OCI-LY1 (cell line): Measurements from ENCODE around the gene F5.

Experiments
- H2AFZ ChIP-seq: fragments of 200-600 bp; sonication (generic), shearing (Covaris generic); 2 replicates; pipeline ENCODE4 v1.6.0; 2014; ENCODE audit warnings: antibody characterized with exemption, mild to moderate bottlenecking, low read length
- H3F3A ChIP-seq: fragments of 200-600 bp; sonication (generic), shearing (Covaris generic); 2 replicates; pipeline ENCODE4 v1.6.0; 2014; ENCODE audit warnings: mild to moderate bottlenecking, antibody characterized with exemption, low read length, moderate library complexity; ENCODE audit not compliant: insufficient read depth
- H3K27ac ChIP-seq: fragments of 200-600 bp; sonication (generic); 2 replicates; pipeline ENCODE4 v1.5.1; 2014; ENCODE audit warnings: low read length, mixed run types, mild to moderate bottlenecking, low read depth; ENCODE audit not compliant: poor library complexity, severe bottlenecking
- H3K27me3 ChIP-seq: fragments of 200-600 bp; sonication (generic); 2 replicates; pipeline ENCODE4 v1.6.0; 2014; ENCODE audit warnings: antibody characterized with exemption, mild to moderate bottlenecking, low read length, moderate library complexity; ENCODE audit not compliant: insufficient read depth
- H3K36me3 ChIP-seq: fragments of 200-600 bp; sonication (generic); 2 replicates; pipeline ENCODE4 v1.6.1; 2014; ENCODE audit warnings: mild to moderate bottlenecking, antibody characterized with exemption, low read length, moderate library complexity, mixed read lengths; ENCODE audit not compliant: insufficient read depth
- H3K4me1 ChIP-seq: fragments of 200-600 bp; sonication (generic); 2 replicates; pipeline ENCODE4 v1.5.1; 2014; ENCODE audit warnings: mild to moderate bottlenecking, low read length, moderate library complexity; ENCODE audit not compliant: insufficient read depth, severe bottlenecking
- H3K4me2 ChIP-seq: fragments of 200-600 bp; sonication (generic), shearing (Covaris generic); 2 replicates; pipeline ENCODE4 v1.6.1; 2014; ENCODE audit warnings: low read length
- H3K4me3 ChIP-seq: fragments of 200-600 bp; sonication (generic); 2 replicates; pipeline ENCODE4 v1.5.1; 2014; ENCODE audit warnings: low read length, low read depth, mild to moderate bottlenecking, mixed read lengths; ENCODE audit not compliant: poor library complexity, severe bottlenecking
- H3K79me2 ChIP-seq: fragments of 200-600 bp; shearing (Covaris generic); 2 replicates; pipeline ENCODE4 v1.6.1; 2016; ENCODE audit warnings: mixed run types, low read length, mixed read lengths; ENCODE audit not compliant: insufficient read depth
- H3K9ac ChIP-seq: fragments of 200-600 bp; sonication (generic), shearing (Covaris generic); 2 replicates; pipeline ENCODE4 v1.6.1; 2014; ENCODE audit warnings: mild to moderate bottlenecking, low read length, mixed read lengths
- H3K9me2 ChIP-seq: fragments of 200-600 bp; sonication (generic), shearing (Covaris generic); 2 replicates; pipeline ENCODE4 v1.6.1; 2014; ENCODE audit warnings: low read depth, mild to moderate bottlenecking, low read length, mixed read lengths
- H3K9me3 ChIP-seq: fragments of 200-600 bp; shearing (Covaris generic); 2 replicates; pipeline ENCODE4 v1.6.1; 2014; ENCODE audit warnings: low read length, mixed read lengths
- H4K20me1 ChIP-seq: fragments of 200-600 bp; sonication (generic), shearing (Covaris generic); 2 replicates; pipeline ENCODE4 v1.6.0; 2016; ENCODE audit warnings: mild to moderate bottlenecking, low read length; ENCODE audit not compliant: insufficient read depth
- EZH2 ChIP-seq: fragments of 200-600 bp; sonication (generic), shearing (Covaris generic); IDR thresholded peaks from 2 replicates; pipeline ENCODE4 v1.8.0; 2017; ENCODE audit warnings: borderline replicate concordance, mixed run types, mild to moderate bottlenecking, antibody characterized with exemption, low read length, moderate library complexity, mixed read lengths
- TF ChIP-seq, protein P1 (sequence below): fragments of 200-600 bp; sonication (generic), shearing (Covaris generic); IDR thresholded peaks from 2 replicates; pipeline ENCODE4 v1.5.1; 2017; ENCODE audit warnings: mild to moderate bottlenecking, antibody characterized with exemption, low read length, moderate library complexity, mixed read lengths

Gene F5

DNA sequence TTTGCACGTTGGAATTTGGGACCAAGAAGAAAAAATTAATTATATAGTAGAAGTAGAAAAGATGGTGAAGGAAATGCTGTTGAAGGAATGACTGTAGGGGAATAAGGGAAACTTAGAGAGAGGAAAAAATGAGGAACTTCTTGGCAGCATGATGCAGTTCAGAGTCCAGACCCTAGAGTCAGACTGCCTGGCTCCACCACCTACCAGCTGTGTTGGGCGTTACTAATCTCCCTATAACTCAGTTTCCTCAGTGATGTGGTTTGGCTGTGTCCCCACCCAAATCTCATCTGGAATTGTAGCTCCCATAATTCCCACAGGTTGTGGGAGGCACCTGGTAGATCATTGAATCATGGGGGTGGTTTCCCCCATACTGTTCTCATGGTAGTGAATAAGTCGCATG lies 45.0 kb upstream of the F5 start:
- Histone ChIP-seq H4K20me1 (no peaks in the 10 kb centered on the region), H3K9me3 (peaks cover 10% of the 10 kb centered on the region), H3K4me2 (no peak overlapping the region), H3K9me2 (no peaks in the 10 kb centered on the region), H3K79me2 (no peaks in the 10 kb centered on the region), H3K9ac (no peak overlapping the region), H2AFZ (no peak overlapping the region), H3F3A (no peaks in the 10 kb centered on the region), H3K4me1 (no peaks in the 10 kb centered on the region), H3K27ac (no peak overlapping the region), H3K4me3 (no peak overlapping the region), H3K27me3 (no peaks in the 10 kb centered on the region), H3K36me3 (no peaks in the 10 kb centered on the region)
- no peak for TF ChIP-seq EZH2
- TF ChIP-seq, protein P1, sequence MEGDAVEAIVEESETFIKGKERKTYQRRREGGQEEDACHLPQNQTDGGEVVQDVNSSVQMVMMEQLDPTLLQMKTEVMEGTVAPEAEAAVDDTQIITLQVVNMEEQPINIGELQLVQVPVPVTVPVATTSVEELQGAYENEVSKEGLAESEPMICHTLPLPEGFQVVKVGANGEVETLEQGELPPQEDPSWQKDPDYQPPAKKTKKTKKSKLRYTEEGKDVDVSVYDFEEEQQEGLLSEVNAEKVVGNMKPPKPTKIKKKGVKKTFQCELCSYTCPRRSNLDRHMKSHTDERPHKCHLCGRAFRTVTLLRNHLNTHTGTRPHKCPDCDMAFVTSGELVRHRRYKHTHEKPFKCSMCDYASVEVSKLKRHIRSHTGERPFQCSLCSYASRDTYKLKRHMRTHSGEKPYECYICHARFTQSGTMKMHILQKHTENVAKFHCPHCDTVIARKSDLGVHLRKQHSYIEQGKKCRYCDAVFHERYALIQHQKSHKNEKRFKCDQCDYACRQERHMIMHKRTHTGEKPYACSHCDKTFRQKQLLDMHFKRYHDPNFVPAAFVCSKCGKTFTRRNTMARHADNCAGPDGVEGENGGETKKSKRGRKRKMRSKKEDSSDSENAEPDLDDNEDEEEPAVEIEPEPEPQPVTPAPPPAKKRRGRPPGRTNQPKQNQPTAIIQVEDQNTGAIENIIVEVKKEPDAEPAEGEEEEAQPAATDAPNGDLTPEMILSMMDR: no peak

DNA sequence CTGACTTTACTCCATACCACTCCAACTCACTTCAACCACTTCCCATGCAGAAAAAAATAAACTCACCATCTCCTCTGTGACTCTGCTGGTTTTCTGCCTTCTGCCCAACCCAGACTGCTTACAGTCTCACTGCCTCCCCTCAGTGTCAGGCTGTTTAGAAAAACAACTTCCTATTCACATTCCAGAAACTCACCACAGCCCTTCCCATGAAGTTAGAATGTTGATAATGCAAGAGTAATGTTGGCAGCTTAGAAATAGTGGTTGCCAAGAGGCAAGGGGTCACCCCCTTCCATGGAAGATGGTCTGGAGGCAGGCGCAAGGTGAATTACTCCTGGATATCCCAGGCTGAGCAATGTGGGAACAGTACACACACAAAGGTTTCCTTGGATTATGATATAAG lies 43.7 kb upstream of the F5 start, which contains the start of gene SELP:
Gene SELP (minus strand): TSS at position 119 of the 400 bp plus-strand sequence. CDS start 50 bp downstream, at position 69.
- no peak within 1 kb of the TSS for H2AFZ ChIP-seq
- no peaks in the 10 kb centered on the region for H3K79me2 ChIP-seq
- H3K9ac ChIP-seq: no peak within 1 kb of the TSS
- H3K27ac ChIP-seq: no peak within 1 kb of the TSS
- H3K4me3 ChIP-seq: no peak within 1 kb of the TSS
- H3K4me1 ChIP-seq: no peaks in the 10 kb centered on the region
- no peaks in the 10 kb centered on the region for H3K36me3 ChIP-seq
- H4K20me1 ChIP-seq: no peaks in the 10 kb centered on the region
- H3F3A ChIP-seq: no peaks in the 10 kb centered on the region
- no peaks in the 10 kb centered on the region for H3K9me2 ChIP-seq
- no peak within 1 kb of the TSS for H3K4me2 ChIP-seq
- no peaks in the 10 kb centered on the region for H3K27me3 ChIP-seq
- TF ChIP-seq, protein P1: no peak
- no peak for TF ChIP-seq EZH2
- H3K9me3 ChIP-seq: peaks cover 5% of the 10 kb centered on the region

DNA sequence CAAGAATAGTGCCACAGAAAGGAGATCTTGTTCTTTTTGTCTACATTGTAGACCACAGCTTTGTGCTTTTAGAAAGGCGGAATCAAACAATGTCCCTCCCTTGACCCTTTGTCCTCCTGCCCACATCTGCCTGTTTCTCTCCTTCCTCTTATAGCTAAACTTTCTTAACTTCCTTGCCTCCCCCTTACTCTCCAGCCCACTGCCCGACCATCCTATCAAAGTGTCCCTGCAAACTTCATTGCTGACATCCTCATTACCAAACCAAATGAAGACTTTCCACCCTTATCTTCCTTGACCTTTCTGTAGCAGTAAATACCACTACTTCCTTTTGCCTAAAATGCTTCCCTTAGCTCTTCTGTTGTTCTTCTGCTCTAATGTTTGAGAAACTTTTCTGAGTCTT lies 38.6 kb upstream of the F5 start:
- H3K79me2 ChIP-seq: no peaks in the 10 kb centered on the region
- no peak overlapping the region for H3K4me3 ChIP-seq
- H3K9me2 ChIP-seq: no peaks in the 10 kb centered on the region
- no peak overlapping the region for H3K4me2 ChIP-seq
- no peak overlapping the region for H2AFZ ChIP-seq
- no peak overlapping the region for H3K27ac ChIP-seq
- no peaks in the 10 kb centered on the region for H4K20me1 ChIP-seq
- H3K36me3 ChIP-seq: no peaks in the 10 kb centered on the region
- no peaks in the 10 kb centered on the region for H3K4me1 ChIP-seq
- TF ChIP-seq EZH2: no peak
- H3K27me3 ChIP-seq: no peaks in the 10 kb centered on the region
- no peaks in the 10 kb centered on the region for H3K9me3 ChIP-seq
- H3K9ac ChIP-seq: no peak overlapping the region
- no peaks in the 10 kb centered on the region for H3F3A ChIP-seq

DNA sequence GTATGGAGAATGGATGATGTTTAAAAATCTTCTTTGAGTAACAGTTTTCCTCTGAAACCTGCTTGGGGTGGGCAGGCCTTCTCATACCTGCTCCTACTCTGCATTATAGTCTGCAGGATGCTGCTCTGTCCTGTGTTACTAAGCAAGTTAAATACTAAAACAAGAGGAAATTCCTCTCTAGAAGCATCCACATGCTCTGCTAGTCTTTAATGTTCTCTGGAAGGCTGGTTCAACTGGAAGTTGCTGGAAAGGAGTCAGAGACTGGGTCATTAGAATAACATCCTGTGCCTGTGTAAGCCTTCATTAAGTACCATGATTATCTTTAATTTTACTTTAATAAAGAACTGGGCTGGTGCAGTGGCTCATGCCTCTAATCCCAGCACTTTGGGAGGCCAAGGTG lies 37.8 kb upstream of the F5 start:
- no peak overlapping the region for H3K4me2 ChIP-seq
- H3K27ac ChIP-seq: no peak overlapping the region
- H4K20me1 ChIP-seq: no peaks in the 10 kb centered on the region
- no peaks in the 10 kb centered on the region for H3K36me3 ChIP-seq
- no peak overlapping the region for H3K4me3 ChIP-seq
- no peaks in the 10 kb centered on the region for H3F3A ChIP-seq
- H2AFZ ChIP-seq: no peak overlapping the region
- no peaks in the 10 kb centered on the region for H3K9me2 ChIP-seq
- H3K4me1 ChIP-seq: no peaks in the 10 kb centered on the region
- no peaks in the 10 kb centered on the region for H3K9me3 ChIP-seq
- H3K27me3 ChIP-seq: no peaks in the 10 kb centered on the region
- no peak overlapping the region for H3K9ac ChIP-seq
- no peaks in the 10 kb centered on the region for H3K79me2 ChIP-seq
- TF ChIP-seq, protein P1: no peak
- TF ChIP-seq EZH2: no peak
